Bone marrow (tissue), 2 donors: ENCODE results near the gene IGSF21.
"Not testable (repeated sequence)": the region's sequence is repeated elsewhere in the genome, so short reads cannot be mapped to it uniquely, and the experiment has no call there.

Experiments
- DNase-seq, 2 donors: peaks; one replicate each; lab custom pipeline; 2025; lab: John Stamatoyannopoulos, UW

IGSF21 gene

DNA sequence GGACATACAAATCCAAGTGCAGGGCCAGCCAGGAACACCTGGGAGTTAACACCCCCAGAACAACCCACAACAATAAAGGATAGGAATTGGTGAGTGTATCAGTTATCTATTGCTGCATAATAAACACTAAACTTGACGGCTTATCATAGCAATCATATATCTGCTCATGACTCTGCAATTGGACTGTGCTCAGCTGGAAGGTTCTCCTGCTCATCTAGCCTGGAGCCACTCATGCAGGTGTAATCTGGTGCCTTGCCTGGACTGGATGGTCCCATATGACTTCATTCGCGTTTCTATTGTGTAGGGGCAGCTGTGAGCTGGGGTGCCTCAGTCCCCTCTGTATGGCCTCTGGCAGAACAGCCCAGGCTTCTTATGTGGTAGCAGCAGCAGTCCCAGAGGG is 296.9 kb downstream of the IGSF21 start:
- no peak for DNase-seq

DNA sequence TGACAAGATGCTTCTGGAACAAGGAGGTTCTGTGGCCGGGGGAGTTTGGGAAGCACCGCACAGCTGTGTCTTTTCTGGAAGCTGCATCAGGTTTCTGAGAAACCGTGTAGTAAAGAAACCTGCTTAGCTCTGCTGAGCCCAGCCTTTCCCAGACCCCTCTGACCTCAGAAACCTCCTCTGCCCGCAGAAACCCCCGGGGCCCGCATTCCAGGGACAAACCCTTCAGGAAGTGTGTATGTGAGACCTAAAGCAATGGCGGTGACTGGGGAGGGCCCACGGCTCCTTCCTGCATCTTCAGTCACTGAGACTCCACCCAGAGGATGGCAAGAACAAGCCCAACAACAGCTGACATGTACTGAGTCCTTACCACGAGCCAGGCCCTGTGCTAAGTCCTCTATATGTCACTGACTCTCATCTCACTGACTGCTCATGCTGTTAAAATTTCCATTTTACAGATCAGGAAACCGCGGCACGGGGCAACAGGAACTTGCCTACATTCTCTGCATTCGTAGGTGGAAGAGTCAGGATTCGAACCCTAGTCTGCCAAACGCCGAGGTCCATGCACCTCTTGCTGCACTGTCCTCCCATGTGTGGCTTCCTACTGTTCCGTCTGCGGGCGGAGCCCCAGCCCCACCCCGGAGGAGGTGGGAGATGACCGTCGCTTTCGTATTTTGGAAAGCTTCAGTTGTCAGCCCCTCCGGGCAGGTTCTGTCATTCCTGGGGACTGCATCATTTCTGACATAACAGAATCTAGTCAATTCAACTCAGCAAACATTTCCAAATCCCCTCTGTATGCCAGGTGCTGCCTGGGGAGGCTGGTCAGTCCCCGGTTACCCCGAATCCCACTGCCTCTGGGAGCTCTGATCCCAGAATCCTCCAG is 299.8 kb downstream of the IGSF21 start:
- no peak for DNase-seq

DNA sequence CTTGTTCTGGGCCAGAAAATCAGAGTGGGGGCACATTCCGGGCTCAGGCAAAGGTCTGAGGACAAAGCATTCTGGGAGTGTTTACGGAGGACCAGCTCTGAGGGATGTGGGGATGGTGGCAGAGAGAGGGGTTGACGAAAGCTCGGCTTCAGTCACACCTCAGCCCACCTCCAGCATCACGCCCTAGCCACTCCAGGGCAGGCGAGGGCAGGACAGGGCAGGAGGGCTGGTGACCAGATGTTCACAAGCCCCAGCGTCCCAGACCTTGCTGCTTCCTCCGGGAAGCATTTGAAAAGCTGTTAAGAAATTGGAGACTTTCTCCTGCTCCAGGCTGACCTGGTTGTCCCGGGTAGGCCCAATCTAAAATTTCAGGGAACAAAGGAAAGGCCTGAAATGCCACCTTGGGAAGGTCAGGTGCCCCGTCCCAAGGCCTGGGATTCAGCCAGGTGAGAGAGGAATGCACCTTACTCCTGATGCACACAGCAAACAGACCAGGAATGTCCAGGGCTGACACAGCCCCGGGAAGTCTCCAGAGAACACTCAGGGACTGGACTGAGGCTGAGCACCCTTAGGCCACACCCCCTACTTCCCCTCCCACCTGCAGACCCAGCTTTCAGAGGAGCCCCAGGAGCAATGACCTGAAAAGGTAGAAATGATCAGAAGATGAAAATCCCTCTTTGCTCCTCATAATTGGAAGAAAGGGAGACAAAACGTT is 301.2 kb downstream of the IGSF21 start:
- no peak for DNase-seq

- DNase-seq: no peak
Measured at GRCh38 chr1:18409609-18410237, 302.1 kb downstream of the IGSF21 start.

DNA sequence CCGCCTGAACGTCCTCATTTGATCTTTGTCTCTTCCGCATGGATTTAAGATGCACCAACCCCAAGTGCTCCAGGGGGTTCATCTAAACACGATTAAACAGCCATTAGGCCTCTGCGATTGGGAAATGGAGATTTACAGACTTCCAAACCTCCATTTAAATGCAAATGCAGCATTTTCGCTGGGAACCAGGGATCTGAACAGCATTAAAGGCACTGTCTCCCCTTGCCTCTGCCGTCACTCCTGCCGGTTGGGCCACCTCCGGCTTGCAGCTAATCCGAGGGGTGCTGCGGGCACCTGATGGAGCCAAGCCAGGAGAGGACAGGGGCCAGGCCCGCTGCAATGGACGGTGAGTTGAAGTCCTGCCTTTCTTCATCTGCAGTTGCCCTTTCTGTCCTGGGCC is 302.8 kb downstream of the IGSF21 start:
- no peak for DNase-seq

DNA sequence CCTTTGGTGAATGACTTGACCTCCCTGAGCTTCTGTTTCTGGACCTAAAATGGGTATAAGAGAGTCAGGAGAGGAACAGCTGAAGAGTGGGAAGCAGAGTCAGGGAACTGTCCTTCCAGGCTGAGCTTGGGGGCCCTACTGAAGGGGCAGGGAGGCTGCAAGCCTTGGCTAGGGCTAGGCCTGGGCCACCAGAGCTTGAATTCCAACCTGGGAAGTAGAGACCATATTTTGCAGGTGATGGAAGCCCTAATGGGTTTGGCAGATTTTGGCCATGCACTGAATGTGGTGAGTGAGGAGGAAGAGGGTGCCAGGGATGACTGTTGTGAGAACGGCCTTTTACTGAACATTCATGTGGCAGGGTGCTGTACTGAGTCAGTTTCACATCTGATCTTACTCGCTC is 303.7 kb downstream of the IGSF21 start:
- no peak for DNase-seq

DNA sequence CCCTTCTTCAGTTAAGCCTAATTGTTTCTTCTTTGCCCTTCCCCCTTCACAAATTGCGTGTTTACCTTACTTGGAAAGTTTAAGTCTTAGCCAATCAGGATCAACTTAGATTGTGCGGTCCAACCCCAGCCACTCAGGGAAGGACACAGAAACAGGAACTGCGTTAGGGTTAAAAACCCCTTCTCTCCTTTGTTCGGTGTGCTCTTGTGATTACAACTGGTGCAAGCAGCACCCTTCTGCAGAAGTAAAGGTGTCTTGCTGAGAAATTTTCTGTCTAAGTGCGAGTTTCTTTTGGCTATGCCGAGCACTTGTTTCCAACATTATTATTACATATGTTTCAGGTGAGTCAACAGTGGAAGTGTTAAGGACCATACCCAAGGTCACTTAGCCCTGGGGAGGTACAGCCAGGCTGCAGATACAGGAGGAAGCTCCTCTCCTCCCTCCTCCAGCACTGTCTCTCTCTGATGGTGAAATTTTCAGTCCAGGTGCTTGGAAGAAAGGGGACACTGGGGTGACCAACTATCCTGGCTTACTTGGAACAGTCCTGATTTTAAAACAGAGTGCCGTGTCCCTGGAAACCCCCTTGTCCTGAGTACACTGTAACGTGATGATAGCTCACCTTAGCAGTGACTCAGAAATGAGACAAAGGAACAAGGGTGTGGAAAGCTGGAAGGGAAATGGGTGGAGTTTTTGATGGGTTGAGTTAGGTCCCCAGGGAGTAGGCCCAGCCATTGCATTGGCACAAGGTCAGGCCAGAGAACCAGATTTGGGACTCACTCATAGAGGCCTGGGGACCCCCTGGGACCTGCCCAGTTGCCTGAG is 304.4 kb downstream of the IGSF21 start:
- no peak for DNase-seq

DNA sequence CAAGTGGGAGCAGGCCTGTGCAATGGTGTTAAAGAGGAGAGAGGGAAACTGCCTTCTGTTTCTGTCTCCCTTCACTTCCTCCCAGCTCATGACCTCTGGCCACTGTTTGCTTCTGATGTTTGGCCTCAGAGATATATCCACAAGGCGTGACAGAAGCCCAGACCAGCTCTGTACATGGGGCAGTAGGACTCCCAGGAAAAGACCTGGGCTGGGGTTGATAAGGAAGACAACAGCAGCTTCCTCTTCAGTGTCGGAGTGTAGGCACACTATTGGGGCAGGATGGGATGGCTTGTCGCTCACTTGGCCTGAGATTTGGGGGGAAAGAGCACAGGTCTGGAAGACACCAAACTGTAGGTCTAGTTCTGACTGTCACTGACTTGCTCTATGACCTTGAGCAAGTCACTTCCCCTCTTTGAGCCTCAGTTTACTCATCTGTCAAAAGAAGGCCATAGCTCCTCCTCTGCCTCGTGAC is 305.3 kb downstream of the IGSF21 start:
- no peak for DNase-seq

DNA sequence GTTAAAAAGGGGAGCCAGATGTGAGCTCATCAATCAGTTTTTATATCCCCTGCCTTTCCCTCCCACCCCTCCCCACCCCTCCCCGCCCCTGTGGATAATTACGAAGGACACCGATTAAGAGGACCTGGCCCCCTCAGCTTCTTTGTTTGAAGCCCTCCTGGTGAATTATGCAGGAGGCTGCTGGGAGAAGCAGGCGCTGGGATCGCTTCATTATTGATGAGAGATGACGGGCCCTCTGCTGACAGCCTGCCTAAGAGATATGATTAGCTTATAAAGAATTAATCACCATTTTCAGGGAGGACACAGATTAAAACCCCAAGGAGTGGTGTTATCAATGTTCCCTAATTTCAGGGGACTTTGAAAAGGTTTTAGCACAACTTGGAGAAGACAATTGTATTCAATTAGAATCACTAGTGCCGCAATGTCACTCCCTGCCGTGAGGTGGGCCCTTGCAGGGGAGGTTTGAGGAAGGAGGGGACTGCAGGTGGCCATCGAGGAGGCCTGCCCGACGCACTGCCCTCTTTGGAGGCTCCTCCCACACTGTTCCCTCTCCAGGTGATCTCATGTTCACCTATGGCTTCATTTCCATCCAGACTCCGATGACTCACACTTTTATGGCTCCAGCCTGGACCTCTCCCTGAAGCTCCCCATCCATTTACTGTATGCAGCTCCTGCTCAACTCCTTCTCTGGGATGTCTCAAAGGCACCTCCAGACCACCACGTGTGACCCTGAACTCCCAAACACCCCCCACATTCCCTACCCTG is 306.1 kb downstream of the IGSF21 start:
- DNase-seq: no peak

DNA sequence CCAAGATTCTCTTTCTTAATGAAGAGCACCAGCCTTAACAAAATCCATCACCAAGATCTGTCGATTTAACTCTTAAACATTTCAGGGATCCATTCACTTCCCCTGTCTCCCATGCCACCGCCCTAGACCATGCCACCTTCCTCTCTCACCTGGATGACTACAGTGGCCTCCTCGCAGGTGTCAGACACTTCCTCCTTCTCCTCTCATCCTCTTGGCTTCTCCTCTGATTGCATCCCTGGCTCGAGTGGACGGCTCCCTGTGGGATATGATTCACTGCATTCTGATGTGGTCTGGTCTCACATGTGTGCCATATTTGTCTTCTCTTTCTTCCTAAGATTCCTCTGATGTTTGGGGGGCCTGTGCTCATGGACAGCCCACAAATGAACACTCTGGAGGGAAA is 306.7 kb downstream of the IGSF21 start:
- DNase-seq: no peak

DNA sequence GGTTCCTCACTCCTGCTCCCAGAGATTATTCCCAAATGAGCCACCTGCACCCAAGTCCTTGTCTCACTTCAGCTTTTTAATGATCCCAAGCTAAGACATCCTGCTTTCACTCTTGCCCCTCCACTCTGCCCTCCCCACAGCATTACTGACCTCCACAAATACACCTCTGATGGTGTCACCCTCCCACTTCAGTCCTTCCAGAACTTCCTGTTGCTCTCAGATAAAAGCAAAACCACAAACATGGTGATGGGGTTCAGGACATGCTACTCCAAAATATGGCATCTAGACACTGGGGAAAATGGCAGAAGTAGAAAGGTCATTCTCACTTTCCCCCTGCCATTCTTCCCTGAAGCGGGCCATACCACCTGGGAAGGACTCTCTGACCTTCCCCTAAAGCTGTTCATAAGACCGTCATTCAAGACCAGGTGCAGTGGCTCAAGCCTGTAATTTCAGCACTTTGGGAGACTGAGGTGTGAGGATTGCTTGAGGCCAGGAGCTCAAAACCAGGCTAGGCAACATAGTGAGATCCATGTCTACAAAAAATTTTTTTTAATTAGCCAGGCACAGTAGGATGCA is 307.4 kb downstream of the IGSF21 start:
- DNase-seq: no peak

DNA sequence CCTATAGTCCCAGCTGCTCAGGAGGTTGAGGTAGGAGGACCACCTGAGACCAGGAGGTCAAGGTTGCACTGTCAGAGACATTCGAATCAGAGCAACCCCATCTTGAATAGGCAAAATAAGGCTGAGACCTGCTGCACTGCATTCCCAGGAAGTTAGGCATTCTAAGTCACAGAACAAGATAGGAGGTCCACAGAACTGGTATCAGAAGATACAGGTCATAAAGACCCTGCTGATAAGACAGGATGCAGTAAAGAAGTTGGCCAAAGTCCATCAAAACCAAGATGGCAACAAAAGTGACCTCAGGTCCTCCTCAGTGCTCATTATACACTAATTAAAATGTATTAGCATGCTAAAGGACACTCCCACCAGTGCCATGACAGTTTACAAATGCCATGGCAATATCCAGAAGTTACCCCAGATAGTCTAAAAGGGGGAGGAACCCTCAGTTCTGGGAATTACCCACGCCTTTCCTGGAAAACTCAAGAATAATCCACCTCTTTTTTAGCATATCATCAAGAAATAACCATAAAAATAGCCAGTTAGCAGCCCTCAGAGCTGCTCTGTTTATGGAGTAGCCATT is 307.9 kb downstream of the IGSF21 start:
- no peak for DNase-seq

DNA sequence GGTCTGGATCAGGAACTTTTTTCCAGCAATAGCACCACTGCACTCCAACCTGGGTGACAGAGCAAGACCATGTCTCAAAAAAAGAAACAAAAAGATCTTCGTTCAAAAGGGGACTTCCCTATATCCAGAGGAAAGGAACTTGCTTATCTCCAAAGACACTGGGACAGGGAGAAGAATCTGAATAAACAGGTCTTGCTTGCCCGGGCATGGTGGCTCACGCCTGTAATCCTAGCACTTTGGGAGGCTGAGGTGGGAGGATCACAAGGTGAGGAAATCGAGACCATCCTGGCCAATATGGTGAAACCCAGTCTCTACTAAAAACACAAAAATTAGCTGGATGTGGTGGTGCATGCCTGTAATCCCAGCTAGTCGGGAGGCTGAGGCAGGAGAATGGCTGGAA is 308.5 kb downstream of the IGSF21 start:
- not testable (repeated sequence) for DNase-seq

DNA sequence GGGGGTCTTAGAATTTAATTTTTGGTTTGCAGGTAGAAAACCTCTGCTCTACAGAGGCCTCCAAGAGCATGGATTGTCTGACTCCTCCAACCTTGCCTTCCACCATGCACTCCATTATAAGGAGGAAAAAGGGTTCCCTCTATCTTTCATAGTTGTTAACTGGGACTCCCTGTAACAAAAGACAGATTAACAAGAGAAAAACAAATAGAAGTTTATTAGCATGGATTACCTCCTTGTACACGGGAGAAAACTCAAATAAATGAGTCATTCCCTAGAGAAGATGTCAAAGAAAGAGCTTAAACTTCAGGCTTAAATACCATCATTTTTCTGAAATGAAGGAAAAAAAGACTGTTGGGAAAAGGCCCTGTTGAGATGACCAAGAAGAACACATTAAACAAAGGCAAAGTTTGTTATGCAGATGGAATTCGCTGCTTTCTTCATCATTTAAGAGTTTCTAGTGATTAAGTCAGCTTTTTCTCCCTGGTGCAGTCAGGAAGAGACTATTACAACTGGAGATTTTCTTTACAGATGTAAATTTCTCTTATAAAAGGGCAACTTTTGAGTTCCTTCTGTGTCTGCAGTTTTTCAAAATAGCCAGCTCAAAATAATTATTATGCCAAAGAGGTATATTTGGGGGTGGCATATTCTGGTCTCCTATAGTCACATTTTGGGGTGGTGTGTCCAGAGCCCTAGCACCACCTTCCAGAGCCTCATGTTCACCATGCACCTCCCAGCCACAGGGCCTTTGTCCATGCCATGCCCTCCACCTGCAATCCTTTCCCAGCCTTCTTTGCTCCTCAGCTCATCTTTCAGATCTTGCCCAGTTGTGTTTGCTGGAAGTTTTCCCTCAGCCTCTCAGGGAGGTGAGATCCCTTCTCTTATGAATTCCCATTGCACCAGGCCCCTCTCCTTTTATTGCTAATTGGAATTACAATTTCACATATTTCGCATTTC is 310.0 kb downstream of the IGSF21 start:
- no peak for DNase-seq

DNA sequence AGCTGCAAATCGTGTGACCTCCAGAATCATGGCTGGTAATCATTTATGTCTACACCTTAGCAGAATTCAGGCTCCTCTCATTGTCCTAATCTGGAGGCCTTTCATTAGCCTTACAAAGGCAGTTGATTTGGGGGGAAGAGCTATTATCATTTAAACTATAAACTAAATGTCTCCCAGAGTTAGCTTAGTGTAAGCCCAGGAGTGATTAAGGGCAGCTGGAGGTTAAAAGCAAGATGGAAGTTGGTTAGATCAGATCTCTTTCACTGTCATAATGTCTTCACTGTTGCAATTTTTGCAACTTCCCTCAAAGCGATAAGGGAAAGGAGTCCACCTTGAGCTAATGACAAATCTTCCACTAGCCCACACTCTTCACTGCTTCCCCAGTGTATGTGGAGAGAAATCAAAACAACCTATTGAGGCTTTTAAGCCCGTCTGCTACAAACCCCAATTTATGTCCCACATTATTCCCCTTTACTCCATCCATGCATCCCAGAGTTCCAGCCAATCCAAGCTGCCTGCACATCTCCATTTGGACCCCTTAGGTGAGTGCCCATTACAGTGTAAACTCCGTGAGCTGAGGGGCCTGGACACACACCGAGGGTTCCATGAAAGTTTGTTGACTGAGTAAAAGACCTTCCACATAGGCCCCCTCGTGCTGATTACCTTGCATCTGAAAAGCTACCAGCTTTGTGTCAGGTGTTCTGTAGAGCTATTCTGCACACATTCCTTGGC is 311.7 kb downstream of the IGSF21 start:
- DNase-seq: no peak

DNA sequence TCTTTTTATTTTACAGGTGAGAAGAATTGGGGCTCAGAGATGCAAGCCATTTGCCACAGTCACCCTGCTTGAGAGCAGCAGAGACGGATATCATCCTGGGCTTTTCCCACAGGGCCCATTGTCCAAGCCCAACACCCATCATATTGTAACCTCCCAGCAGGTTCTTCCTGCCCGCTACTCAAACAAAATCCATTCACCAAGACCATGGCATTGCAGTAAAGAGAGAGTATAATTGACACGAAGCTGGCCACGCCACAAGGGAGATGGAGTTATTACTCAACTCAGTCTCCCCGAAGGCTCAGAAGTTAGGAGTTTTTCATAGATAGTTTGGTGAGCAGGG is 312.2 kb downstream of the IGSF21 start:
- no peak for DNase-seq

DNA sequence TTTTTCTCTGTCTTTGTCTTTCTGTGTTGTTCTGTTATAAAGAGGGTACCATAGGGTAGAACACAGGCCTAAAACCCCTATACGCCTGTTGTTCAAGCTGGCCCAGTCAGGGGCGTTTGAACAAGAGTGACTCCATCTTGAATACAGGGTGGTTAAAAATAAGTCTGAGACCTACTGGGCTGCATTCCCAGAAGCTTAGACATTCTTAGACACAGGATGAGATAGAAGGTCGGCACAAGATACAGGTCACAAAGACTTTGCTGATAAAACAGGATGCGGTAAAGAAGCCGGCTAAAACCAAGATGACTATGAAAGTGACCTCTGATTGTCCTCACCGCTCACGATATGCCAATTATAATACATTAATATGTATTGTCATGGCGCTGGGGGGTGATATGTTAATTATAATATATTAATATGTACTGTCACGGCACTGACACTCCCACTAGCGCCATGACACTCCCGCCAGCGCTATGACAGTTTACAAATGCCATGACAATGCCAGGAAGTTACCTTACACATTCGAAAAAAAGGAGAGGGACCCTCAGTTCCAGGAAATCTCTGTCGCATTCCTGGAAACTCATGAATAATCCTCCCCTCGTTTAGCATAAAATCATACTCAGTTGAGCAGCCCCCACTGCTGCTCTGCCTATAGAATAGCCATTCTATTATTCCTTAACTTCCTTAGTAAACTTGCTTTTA is 314.6 kb downstream of the IGSF21 start:
- DNase-seq: no peak

GRCh38 chr1:18422954-18423353 is 315.4 kb downstream of the IGSF21 start:
- no peak for DNase-seq
